ENCODE data around the gene HDGFL3.

Gene HDGFL3

DNA sequence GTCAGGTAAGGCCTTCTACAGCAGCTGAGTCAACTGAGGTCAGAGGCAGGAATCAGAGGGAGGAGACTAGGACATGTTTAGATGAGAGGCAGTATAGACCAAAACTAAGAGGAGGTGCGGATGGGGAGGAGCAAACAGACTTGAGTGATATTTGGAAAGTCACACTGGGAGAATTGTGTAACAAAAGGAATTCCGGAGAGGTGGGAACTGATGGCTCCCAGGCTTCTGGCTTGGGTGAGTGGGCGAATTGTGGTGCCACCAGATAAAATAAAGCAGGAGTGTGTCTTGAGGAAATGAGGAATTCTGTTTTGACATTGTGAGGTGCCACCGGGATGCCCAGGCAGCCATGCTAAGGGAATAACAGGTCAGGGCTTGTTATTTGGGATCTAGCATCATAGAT, 103.5 kb downstream of the HDGFL3 start:
- TF ChIP-seq CTCF (IDR thresholded peaks at IDR 0.05; ENCODE audit: low read depth, low read length, poor library complexity, severe bottlenecking) (no peak), EZH2phosphoT487 (IDR thresholded peaks at IDR 0.05; ENCODE audit: borderline replicate concordance, low read length) (no peak)

DNA sequence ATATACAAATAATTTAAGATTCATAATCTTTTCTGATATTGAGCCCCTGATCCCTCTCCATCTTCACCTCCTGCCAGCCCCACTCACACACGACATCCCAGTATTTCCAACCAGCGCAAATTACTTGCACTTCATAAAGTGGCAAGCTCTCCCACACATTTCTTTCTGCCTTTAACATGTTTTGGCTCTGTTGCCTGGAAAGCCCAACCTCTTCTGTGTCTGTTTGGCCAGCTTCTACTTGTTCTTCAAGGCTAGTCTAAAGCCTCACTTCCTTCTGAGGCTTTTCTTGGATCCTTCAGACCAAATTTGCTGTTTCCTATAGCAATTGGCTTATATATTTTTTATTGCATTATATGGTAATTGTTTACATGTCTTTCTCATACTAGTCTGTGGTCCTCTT, 105.3 kb downstream of the HDGFL3 start:
- Histone ChIP-seq H3K79me2 (ENCODE audit: control insufficient read depth, low read length) (no peaks in the 10 kb centered on the region), H3K36me3 (ENCODE audit: control insufficient read depth, low read length) (no peaks in the 10 kb centered on the region), H3K4me1 (ENCODE audit: control insufficient read depth, low read length) (no peaks in the 10 kb centered on the region), H3K27me3 (ENCODE audit: control insufficient read depth, low read length) (peaks cover 8% of the 10 kb centered on the region; the same call in 1 of the 2 replicates), H3K4me2 (ENCODE audit: low read length) (no peak overlapping the region), H3K9me2 (replicated peaks; ENCODE audit: control insufficient read depth, low read length) (no peaks in the 10 kb centered on the region), H3K4me3 (ENCODE audit: low read length) (no peak overlapping the region), H4K20me1 (ENCODE audit: control insufficient read depth, insufficient read depth, low read depth, low read length) (no peaks in the 10 kb centered on the region), H3F3A (ENCODE audit: control insufficient read depth, insufficient read depth) (no peaks in the 10 kb centered on the region), H3K27ac (ENCODE audit: low read depth, low read length) (no peak overlapping the region), H3K9me3 (ENCODE audit: control insufficient read depth, insufficient read depth, low read length) (no peaks in the 10 kb centered on the region)
- TF ChIP-seq EZH2phosphoT487 (IDR thresholded peaks at IDR 0.05; ENCODE audit: borderline replicate concordance, low read length) (no peak), CTCF (IDR thresholded peaks at IDR 0.05; ENCODE audit: low read depth, low read length, poor library complexity, severe bottlenecking) (no peak)

More for the DNA sequence above, 103.5 kb downstream of the HDGFL3 start:
- H3K27me3 ChIP-seq (ENCODE audit: control insufficient read depth, low read length), result peaks cover 11% of the 10 kb centered on the region; the same call in 1 of the 2 replicates
- H3K4me3 ChIP-seq (ENCODE audit: low read length), result no peak overlapping the region
- H4K20me1 ChIP-seq (ENCODE audit: control insufficient read depth, insufficient read depth, low read depth, low read length), result no peaks in the 10 kb centered on the region
- no peak overlapping the region for H3K27ac ChIP-seq (ENCODE audit: low read depth, low read length)
- H3K79me2 ChIP-seq (ENCODE audit: control insufficient read depth, low read length), result no peaks in the 10 kb centered on the region
- H3K36me3 ChIP-seq (ENCODE audit: control insufficient read depth, low read length), result no peaks in the 10 kb centered on the region
- no peaks in the 10 kb centered on the region for H3F3A ChIP-seq (ENCODE audit: control insufficient read depth, insufficient read depth)
- peaks cover 14% of the 10 kb centered on the region for H3K4me1 ChIP-seq (ENCODE audit: control insufficient read depth, low read length)
- H3K9me3 ChIP-seq (ENCODE audit: control insufficient read depth, insufficient read depth, low read length), result no peaks in the 10 kb centered on the region
- H3K9me2 ChIP-seq (replicated peaks; ENCODE audit: control insufficient read depth, low read length), result no peaks in the 10 kb centered on the region
- H3K4me2 ChIP-seq (ENCODE audit: low read length), result no peak overlapping the region

DNA sequence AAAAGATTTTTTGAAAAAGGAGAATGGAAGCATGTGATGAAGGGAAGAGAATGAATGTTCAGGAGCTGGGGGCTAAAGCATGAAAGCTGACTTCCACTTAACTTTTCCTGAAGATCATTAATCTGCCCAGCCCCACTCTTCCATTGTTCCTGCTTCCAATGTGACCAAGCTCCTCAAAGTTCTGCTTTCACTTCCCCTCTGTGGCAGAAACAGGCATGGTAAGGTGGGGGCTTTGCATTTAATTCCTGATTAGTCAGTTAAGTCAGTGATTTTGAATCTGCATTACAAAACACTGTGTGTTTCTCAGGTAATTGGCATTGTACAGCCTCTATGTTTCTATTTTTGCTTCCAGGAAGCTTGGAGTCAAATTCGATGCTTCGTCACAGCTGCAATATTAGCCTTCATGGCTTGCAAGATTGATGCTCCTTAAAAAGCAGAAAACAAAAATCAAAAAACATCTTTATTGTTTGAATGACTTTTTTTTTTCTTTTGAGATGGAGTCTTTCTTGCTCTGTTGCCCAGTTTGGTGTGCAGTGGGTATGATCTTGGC, 107.5 kb downstream of the HDGFL3 start:
- H3K4me2 ChIP-seq (ENCODE audit: low read length), result no peak overlapping the region

More for the DNA sequence above, 107.5 kb downstream of the HDGFL3 start:
- Histone ChIP-seq H3K9me2 (replicated peaks; ENCODE audit: control insufficient read depth, low read length) (no peaks in the 10 kb centered on the region), H3K4me3 (ENCODE audit: low read length) (no peak overlapping the region), H3K4me1 (ENCODE audit: control insufficient read depth, low read length) (no peaks in the 10 kb centered on the region), H3K36me3 (ENCODE audit: control insufficient read depth, low read length) (no peaks in the 10 kb centered on the region), H3F3A (ENCODE audit: control insufficient read depth, insufficient read depth) (no peaks in the 10 kb centered on the region), H4K20me1 (ENCODE audit: control insufficient read depth, insufficient read depth, low read depth, low read length) (no peaks in the 10 kb centered on the region), H3K27ac (ENCODE audit: low read depth, low read length) (no peak overlapping the region), H3K27me3 (ENCODE audit: control insufficient read depth, low read length) (peaks cover 6% of the 10 kb centered on the region; the same call in 1 of the 2 replicates), H3K79me2 (ENCODE audit: control insufficient read depth, low read length) (no peaks in the 10 kb centered on the region), H3K9me3 (ENCODE audit: control insufficient read depth, insufficient read depth, low read length) (no peaks in the 10 kb centered on the region)
- TF ChIP-seq CTCF (IDR thresholded peaks at IDR 0.05; ENCODE audit: low read depth, low read length, poor library complexity, severe bottlenecking) (no peak), EZH2phosphoT487 (IDR thresholded peaks at IDR 0.05; ENCODE audit: borderline replicate concordance, low read length) (no peak)

All from DOHH2 (cell line).